A549 (cell line): Measurements from ENCODE around the gene TMEM123. TPM values are rescaled to one million over a fixed set of nuclear protein-coding genes. Genes with fewer than 3 reads are reported as not detected.
A peak's percentile ranks its signal among the peaks of the same experiment; 100 is the strongest.

Experiments
- ATAC-seq, 2 experiments: fragments of 200-7000 bp in 1 of 2; fragments of >200 bp in 1 of 2; cut with Nextera tagmentation in 1 of 2; cut with Tn5 transposase in 1 of 2; 3 replicates each; pipeline versions ENCODE4 v1.8.0 to v1.9.1; 2018 to 2020; ENCODE audit warnings: mild to moderate bottlenecking in 1 of 2, moderate library complexity in 1 of 2
- CTCF ChIA-PET: fragments of 300-600 bp; sonication (Branson Sonifier 250); formaldehyde crosslinking; extraction: SDS; loops from one replicate; lab custom pipeline; 2021; ENCODE audit warnings: antibody characterized with exemption, inconsistent platforms; lab: Yijun Ruan, JAX
- POLR2A ChIA-PET: fragments of 350-600 bp; formaldehyde crosslinking; extraction: SDS; loops from one replicate; lab custom pipeline; 2021; ENCODE audit warnings: antibody characterized with exemption, inconsistent platforms; lab: Yijun Ruan, JAX
- DNase-seq, 2 experiments: peaks; one replicate each; pipeline versions ENCODE4 v3.0.0 to v3.0.0-alpha.2; 2011 to 2016; ENCODE audit warnings: low read depth in 1 of 2, low spot score in 1 of 2
- FAIRE-seq: peaks from 2 replicates; lab custom pipeline; 2011; peaks lifted over from hg19 to GRCh38; lab: Jason Lieb, UNC
- H3K27ac ChIP-seq, 2 experiments: fragments of >200 bp; sonication (Bioruptor Twin); formaldehyde crosslinking; 3 replicates each; pipeline ENCODE4 v1.5.1; 2016 to 2017
- H3K4me1 ChIP-seq: fragments of >200 bp; sonication (Bioruptor Twin); formaldehyde crosslinking; 3 replicates; pipeline ENCODE4 v1.6.1; 2016
- H3K4me2 ChIP-seq: fragments of >200 bp; sonication (Bioruptor Twin); formaldehyde crosslinking; 3 replicates; pipeline ENCODE4 v1.6.1; 2016
- H3K4me3 ChIP-seq: fragments of >200 bp; sonication (Bioruptor Twin); formaldehyde crosslinking; 3 replicates; pipeline ENCODE4 v1.5.1; 2016
- H3K9me3 ChIP-seq: fragments of >200 bp; sonication (Bioruptor Twin); formaldehyde crosslinking; 3 replicates; pipeline ENCODE4 v1.6.1; 2016
- EHF ChIP-seq: fragments of 250-450 bp; sonication (Bioruptor Pico); IDR thresholded peaks from 2 replicates; pipeline ENCODE4 v1.5.0; 2020; ENCODE audit warnings: mild to moderate bottlenecking
- EP300 ChIP-seq, 2 experiments: fragments of >200 bp; sonication (Bioruptor Twin); formaldehyde crosslinking; IDR thresholded peaks; 2 replicates in 1 of 2; 3 replicates in 1 of 2; pipeline ENCODE4 v1.6.1; 2016 to 2017
- FOSB ChIP-seq: fragments of 250-450 bp; sonication (Bioruptor Pico); IDR thresholded peaks from 2 replicates; pipeline ENCODE4 v1.5.0; 2020; ENCODE audit warnings: mild to moderate bottlenecking, moderate library complexity
- FOSL2 ChIP-seq, 2 experiments: fragments of 450-650 bp in 1 of 2; fragments of >200 bp in 1 of 2; sonication (Bioruptor Twin) in 1 of 2; formaldehyde crosslinking; IDR thresholded peaks; 2 replicates each; pipeline versions ENCODE4 v1.5.0 to v1.6.1; 2016 to 2020; ENCODE audit warnings: mild to moderate bottlenecking in 1 of 2, moderate library complexity in 1 of 2
- GATA3 ChIP-seq: IDR thresholded peaks from 2 replicates; pipeline ENCODE4 v1.6.1; 2012; ENCODE audit warnings: borderline replicate concordance
- HOXA7 ChIP-seq: fragments of 250-450 bp; sonication (Bioruptor Pico); IDR thresholded peaks from 2 replicates; pipeline ENCODE4 v1.5.0; 2020; ENCODE audit warnings: mild to moderate bottlenecking, moderate library complexity
- HOXB13 ChIP-seq: fragments of 250-450 bp; sonication (Bioruptor Pico); IDR thresholded peaks from 2 replicates; pipeline ENCODE4 v1.5.0; 2020; ENCODE audit warnings: low read depth, mild to moderate bottlenecking, moderate library complexity
- JUN ChIP-seq, 2 experiments: fragments of >200 bp; sonication (Bioruptor Twin); formaldehyde crosslinking; IDR thresholded peaks; 2 replicates in 1 of 2; 3 replicates in 1 of 2; pipeline ENCODE4 v1.6.1; 2016 to 2017
- JUNB ChIP-seq: fragments of >200 bp; sonication (Bioruptor Twin); formaldehyde crosslinking; IDR thresholded peaks from 2 replicates; pipeline ENCODE4 v1.6.1; 2016
- KDM1A ChIP-seq: fragments of 200-600 bp; sonication (generic); IDR thresholded peaks from 2 replicates; pipeline ENCODE4 v1.6.1; 2016; ENCODE audit warnings: low read depth, mild to moderate bottlenecking
- KDM5A ChIP-seq: fragments of 200-600 bp; sonication (generic); IDR thresholded peaks from 2 replicates; pipeline ENCODE4 v1.6.1; 2016; ENCODE audit warnings: antibody characterized with exemption, mild to moderate bottlenecking
- MAFK ChIP-seq: fragments of 450-650 bp; IDR thresholded peaks from 2 replicates; pipeline ENCODE4 v1.6.1; 2014; ENCODE audit not compliant: partially characterized antibody
- MYC ChIP-seq: IDR thresholded peaks from 2 replicates; pipeline ENCODE4 v1.6.1; 2012; ENCODE audit warnings: mild to moderate bottlenecking, inconsistent platforms, low read length, improper control_type of control experiment, borderline replicate concordance
- NFE2L2 ChIP-seq: fragments of 150-350 bp; conservative IDR thresholded peaks from 2 replicates; pipeline ENCODE4 v1.6.1; 2014; ENCODE audit warnings: low read length
- NR3C1 ChIP-seq: fragments of >200 bp; sonication (Bioruptor Twin); formaldehyde crosslinking; IDR thresholded peaks from 3 replicates; pipeline ENCODE4 v1.6.1; 2017
- PHF8 ChIP-seq: fragments of 200-600 bp; sonication (generic); IDR thresholded peaks from 2 replicates; pipeline ENCODE4 v1.6.1; 2016; ENCODE audit warnings: low read depth, mild to moderate bottlenecking, antibody characterized with exemption, moderate library complexity, borderline replicate concordance
- POLR2A ChIP-seq: IDR thresholded peaks from 2 replicates; pipeline ENCODE4 v1.6.1; 2012; ENCODE audit warnings: mild to moderate bottlenecking, low read length
- RAD21 ChIP-seq, 2 experiments: fragments of >200 bp in 1 of 2; sonication (Bioruptor Twin) in 1 of 2; formaldehyde crosslinking in 1 of 2; IDR thresholded peaks in 1 of 2; conservative IDR thresholded peaks in 1 of 2; 2 replicates in 1 of 2; 3 replicates in 1 of 2; pipeline ENCODE4 v1.6.1; 2012 to 2018; ENCODE audit warnings: inconsistent platforms in 1 of 2
- RARB ChIP-seq: fragments of 250-450 bp; sonication (Bioruptor Pico); IDR thresholded peaks from 2 replicates; pipeline ENCODE4 v1.8.0; 2021; ENCODE audit warnings: mild to moderate bottlenecking, moderate library complexity
- RCOR1 ChIP-seq: fragments of 150-350 bp; IDR thresholded peaks from 2 replicates; pipeline ENCODE4 v1.6.1; 2014; ENCODE audit warnings: antibody characterized with exemption, low read length, low read depth
- RNF2 ChIP-seq: fragments of 200-600 bp; sonication (generic); IDR thresholded peaks from 2 replicates; pipeline ENCODE4 v1.6.1; 2016; ENCODE audit warnings: low read depth, mild to moderate bottlenecking, antibody characterized with exemption, moderate library complexity, borderline replicate concordance
- SREBF2 ChIP-seq: fragments of 450-650 bp; IDR thresholded peaks from 2 replicates; pipeline ENCODE4 v1.6.1; 2014; ENCODE audit warnings: mild to moderate bottlenecking, moderate library complexity
- TP53 ChIP-seq: fragments of 250-450 bp; sonication (Bioruptor Pico); IDR thresholded peaks from 2 replicates; pipeline ENCODE4 v1.5.0; 2021; ENCODE audit warnings: mild to moderate bottlenecking, moderate library complexity
- ZFP36 ChIP-seq: fragments of 450-650 bp; IDR thresholded peaks from 2 replicates; pipeline ENCODE4 v1.6.1; 2014; ENCODE audit warnings: borderline replicate concordance; ENCODE audit not compliant: partially characterized antibody
- ZSCAN20 ChIP-seq: fragments of 250-450 bp; sonication (Bioruptor Pico); IDR thresholded peaks from 2 replicates; pipeline ENCODE4 v1.8.0; 2022; ENCODE audit warnings: mild to moderate bottlenecking, moderate library complexity
- WGBS: methylation state at CpG from one replicate; pipeline ENCODE4 v1.1.6; 2017; ENCODE audit errors: missing lambda C conversion rate; 5-methylcytosine and 5-hydroxymethylcytosine counted together
- polyA plus RNA-seq, 4 experiments: library from polyadenylated mRNA; depleted of rRNA in 3 of 4; stranded (reverse); fragments of >200 nt; fragmentation: RNase III in 1 of 4; extraction: RNeasy Plus Mini Kit Qiagen cat#74134 plus additional on column Dnase treatment in 1 of 4; gene quantifications; 2 replicates in 3 of 4; 3 replicates in 1 of 4; pipeline ENCODE4 v1.2.3, GENCODE V29; 2011 to 2017
- TF ChIP-seq, protein P1 (sequence below): fragments of >200 bp; sonication (Bioruptor Twin); formaldehyde crosslinking; IDR thresholded peaks from 3 replicates; pipeline ENCODE4 v1.6.1; 2016
- TF ChIP-seq, protein P2 (sequence below): IDR thresholded peaks from 2 replicates; pipeline ENCODE4 v1.6.1; 2012; ENCODE audit warnings: low read depth, borderline replicate concordance
- TF ChIP-seq, protein P3 (sequence below): fragments of >200 bp; sonication (Bioruptor Twin); formaldehyde crosslinking; IDR thresholded peaks from 2 replicates; pipeline ENCODE4 v1.6.1; 2016
- TF ChIP-seq, protein P4 (sequence below): fragments of 250-450 bp; sonication (Bioruptor Pico); IDR thresholded peaks from 2 replicates; pipeline ENCODE4 v1.5.0; 2020; ENCODE audit warnings: low read depth, mild to moderate bottlenecking, moderate library complexity
- TF ChIP-seq, protein P5 (sequence below): IDR thresholded peaks from 2 replicates; pipeline ENCODE4 v1.6.1; 2012
- TF ChIP-seq, protein P6 (sequence below): fragments of 200-600 bp; sonication (generic); IDR thresholded peaks from 2 replicates; pipeline ENCODE4 v1.6.1; 2016; ENCODE audit warnings: antibody characterized with exemption, mild to moderate bottlenecking, moderate library complexity

TMEM123 gene
- polyA plus RNA-seq, 2 of the 4 experiments (the other 2 are of a cell fraction): 199 to 458 TPM

DNA sequence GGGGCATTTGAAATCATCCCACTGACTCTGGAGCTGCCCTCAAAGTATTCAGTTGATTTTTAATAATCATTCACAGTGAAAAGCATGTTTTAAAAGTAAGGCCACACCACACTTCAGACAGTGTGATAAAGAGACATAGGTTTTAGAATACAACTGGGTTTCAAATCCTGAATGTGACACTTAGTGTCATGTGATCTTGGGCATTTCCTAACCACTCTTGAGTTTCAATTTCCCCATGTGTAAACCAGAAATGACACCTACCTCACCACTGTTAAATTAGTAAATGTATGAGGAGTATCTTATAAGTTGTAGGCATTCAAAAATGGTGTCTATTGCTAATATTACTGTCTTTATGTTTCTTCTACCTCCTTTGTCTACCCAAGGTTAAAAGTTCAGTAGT, 5.4 kb downstream of the TMEM123 start:
- no peak for TF ChIP-seq PHF8
- TF ChIP-seq, protein P1, sequence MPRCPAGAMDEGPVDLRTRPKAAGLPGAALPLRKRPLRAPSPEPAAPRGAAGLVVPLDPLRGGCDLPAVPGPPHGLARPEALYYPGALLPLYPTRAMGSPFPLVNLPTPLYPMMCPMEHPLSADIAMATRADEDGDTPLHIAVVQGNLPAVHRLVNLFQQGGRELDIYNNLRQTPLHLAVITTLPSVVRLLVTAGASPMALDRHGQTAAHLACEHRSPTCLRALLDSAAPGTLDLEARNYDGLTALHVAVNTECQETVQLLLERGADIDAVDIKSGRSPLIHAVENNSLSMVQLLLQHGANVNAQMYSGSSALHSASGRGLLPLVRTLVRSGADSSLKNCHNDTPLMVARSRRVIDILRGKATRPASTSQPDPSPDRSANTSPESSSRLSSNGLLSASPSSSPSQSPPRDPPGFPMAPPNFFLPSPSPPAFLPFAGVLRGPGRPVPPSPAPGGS: no peak
- TF ChIP-seq RARB (CRISPR knock-in tag): no peak
- TF ChIP-seq EP300 (IDR thresholded peaks at IDR 0.05): no peak
- TF ChIP-seq EHF (CRISPR knock-in tag): no peak
- no peak for TF ChIP-seq FOSL2 (IDR thresholded peaks at IDR 0.05)
- no peak for TF ChIP-seq FOSL2 (CRISPR knock-in tag; IDR thresholded peaks at IDR 0.05)
- TF ChIP-seq JUNB: no peak
- no peak for TF ChIP-seq TP53 (CRISPR knock-in tag)
- TF ChIP-seq NFE2L2: no peak
- TF ChIP-seq, protein P2, sequence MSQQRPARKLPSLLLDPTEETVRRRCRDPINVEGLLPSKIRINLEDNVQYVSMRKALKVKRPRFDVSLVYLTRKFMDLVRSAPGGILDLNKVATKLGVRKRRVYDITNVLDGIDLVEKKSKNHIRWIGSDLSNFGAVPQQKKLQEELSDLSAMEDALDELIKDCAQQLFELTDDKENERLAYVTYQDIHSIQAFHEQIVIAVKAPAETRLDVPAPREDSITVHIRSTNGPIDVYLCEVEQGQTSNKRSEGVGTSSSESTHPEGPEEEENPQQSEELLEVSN: no peak
- no peak for TF ChIP-seq KDM1A
- TF ChIP-seq POLR2A: no peak
- no peak for TF ChIP-seq HOXB13 (CRISPR knock-in tag)
- TF ChIP-seq, protein P3, sequence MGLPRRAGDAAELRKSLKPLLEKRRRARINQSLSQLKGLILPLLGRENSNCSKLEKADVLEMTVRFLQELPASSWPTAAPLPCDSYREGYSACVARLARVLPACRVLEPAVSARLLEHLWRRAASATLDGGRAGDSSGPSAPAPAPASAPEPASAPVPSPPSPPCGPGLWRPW: no peak
- TF ChIP-seq RNF2: no peak
- TF ChIP-seq, protein P4, sequence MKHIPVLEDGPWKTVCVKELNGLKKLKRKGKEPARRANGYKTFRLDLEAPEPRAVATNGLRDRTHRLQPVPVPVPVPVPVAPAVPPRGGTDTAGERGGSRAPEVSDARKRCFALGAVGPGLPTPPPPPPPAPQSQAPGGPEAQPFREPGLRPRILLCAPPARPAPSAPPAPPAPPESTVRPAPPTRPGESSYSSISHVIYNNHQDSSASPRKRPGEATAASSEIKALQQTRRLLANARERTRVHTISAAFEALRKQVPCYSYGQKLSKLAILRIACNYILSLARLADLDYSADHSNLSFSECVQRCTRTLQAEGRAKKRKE: no peak
- no peak for TF ChIP-seq JUN (IDR thresholded peaks at IDR 0.05)
- FAIRE-seq (no peak), ATAC-seq (no peak), DNase-seq (no peak)
- POLR2A ChIA-PET: no interaction called here
- Histone ChIP-seq H3K4me2 (peak overlapping the region; percentile 90), H3K4me3 (no peak overlapping the region), H3K9me3 (no peaks in the 10 kb centered on the region), H3K4me1 (peaks cover 54% of the 10 kb centered on the region), H3K27ac (peak overlapping the region; percentile 44 to 48; a peak in 4 of 6 replicates)
- CTCF ChIA-PET: interaction anchor here (1.6 kb wide), 1 partner anchor 166 kb away, joined by 4 read pairs; no protein-coding TSS in a partner anchor

DNA sequence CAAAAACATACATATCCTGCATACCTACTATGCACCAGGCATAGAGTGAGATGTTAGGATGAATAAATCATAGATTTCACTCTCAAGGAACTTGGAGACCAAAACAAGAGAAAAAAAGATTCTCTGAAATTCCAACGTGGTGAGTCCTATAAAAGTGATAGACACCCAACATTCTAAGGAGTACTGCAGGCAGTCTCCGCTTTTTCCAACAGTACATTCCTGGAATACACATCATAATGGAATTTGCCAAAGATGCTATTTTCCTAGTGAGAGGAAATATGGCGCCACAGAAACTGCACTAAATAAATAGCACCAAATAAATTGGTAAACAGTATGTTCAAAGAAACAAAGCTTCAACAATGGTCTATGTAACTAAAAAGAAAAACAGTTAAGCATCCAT, 6.0 kb downstream of the TMEM123 start:
- peak overlapping the region; percentile 44 to 48; a peak in 4 of 6 replicates for H3K27ac ChIP-seq
- FAIRE-seq (no peak), DNase-seq (peak; percentile 32 to 56), ATAC-seq (peak; percentile 94)
- H3K9me3 ChIP-seq: no peaks in the 10 kb centered on the region
- H3K4me1 ChIP-seq: peaks cover 54% of the 10 kb centered on the region
- H3K4me2 ChIP-seq: peak overlapping the region; percentile 90
- POLR2A ChIA-PET: no interaction called here
- no peak overlapping the region for H3K4me3 ChIP-seq
- CTCF ChIA-PET: interaction anchor here (1.6 kb wide), 1 partner anchor 166 kb away, joined by 4 read pairs; no protein-coding TSS in a partner anchor
- WGBS: 2% methylated on average over 3 of the region's 3 CpGs
- TF ChIP-seq, protein P5, sequence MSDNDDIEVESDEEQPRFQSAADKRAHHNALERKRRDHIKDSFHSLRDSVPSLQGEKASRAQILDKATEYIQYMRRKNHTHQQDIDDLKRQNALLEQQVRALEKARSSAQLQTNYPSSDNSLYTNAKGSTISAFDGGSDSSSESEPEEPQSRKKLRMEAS: 0 out of 2 replicates have a peak, but pooled peaks have one; percentile 25
- TF ChIP-seq GATA3 (peak; percentile 47; the same call in 1 of the 2 replicates), ZSCAN20 (no peak), RNF2 (no peak), FOSB (CRISPR knock-in tag) (no peak), EHF (CRISPR knock-in tag) (no peak), JUNB (peak; percentile 30; the same call in 1 of the 2 replicates), HOXB13 (CRISPR knock-in tag) (no peak), NR3C1 (no peak), KDM1A (no peak), RAD21 (conservative IDR thresholded peaks at IDR 0.05 in 1 of 2, IDR thresholded peaks at IDR 0.05 in 1 of 2) (no peak), ZFP36 (no peak), MYC (no peak), FOSL2 (IDR thresholded peaks at IDR 0.05) (no peak), FOSL2 (CRISPR knock-in tag; IDR thresholded peaks at IDR 0.05) (peak; percentile 68), RCOR1 (no peak), SREBF2 (no peak), HOXA7 (CRISPR knock-in tag) (no peak), PHF8 (no peak), KDM5A (no peak), POLR2A (no peak), MAFK (peak; percentile 27), NFE2L2 (no peak)
- TF ChIP-seq, protein P3: no peak
- TF ChIP-seq, protein P6, sequence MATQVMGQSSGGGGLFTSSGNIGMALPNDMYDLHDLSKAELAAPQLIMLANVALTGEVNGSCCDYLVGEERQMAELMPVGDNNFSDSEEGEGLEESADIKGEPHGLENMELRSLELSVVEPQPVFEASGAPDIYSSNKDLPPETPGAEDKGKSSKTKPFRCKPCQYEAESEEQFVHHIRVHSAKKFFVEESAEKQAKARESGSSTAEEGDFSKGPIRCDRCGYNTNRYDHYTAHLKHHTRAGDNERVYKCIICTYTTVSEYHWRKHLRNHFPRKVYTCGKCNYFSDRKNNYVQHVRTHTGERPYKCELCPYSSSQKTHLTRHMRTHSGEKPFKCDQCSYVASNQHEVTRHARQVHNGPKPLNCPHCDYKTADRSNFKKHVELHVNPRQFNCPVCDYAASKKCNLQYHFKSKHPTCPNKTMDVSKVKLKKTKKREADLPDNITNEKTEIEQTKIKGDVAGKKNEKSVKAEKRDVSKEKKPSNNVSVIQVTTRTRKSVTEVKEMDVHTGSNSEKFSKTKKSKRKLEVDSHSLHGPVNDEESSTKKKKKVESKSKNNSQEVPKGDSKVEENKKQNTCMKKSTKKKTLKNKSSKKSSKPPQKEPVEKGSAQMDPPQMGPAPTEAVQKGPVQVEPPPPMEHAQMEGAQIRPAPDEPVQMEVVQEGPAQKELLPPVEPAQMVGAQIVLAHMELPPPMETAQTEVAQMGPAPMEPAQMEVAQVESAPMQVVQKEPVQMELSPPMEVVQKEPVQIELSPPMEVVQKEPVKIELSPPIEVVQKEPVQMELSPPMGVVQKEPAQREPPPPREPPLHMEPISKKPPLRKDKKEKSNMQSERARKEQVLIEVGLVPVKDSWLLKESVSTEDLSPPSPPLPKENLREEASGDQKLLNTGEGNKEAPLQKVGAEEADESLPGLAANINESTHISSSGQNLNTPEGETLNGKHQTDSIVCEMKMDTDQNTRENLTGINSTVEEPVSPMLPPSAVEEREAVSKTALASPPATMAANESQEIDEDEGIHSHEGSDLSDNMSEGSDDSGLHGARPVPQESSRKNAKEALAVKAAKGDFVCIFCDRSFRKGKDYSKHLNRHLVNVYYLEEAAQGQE: no peak
